ENCODE measurements around the gene PLA2G4B. TPM values are rescaled to one million over a fixed set of nuclear protein-coding genes. Genes with fewer than 3 reads are reported as not detected.

Gene PLA2G4B
- total and polyA plus RNA-seq, 9 of the 15 experiments (the other 6 are each of a cell fraction or from before 2014, with no cell fraction given), result 0.07 to 6.1 (median 2.8) TPM

GRCh38 chr15:41804361-41804760, 34.3 kb upstream of the PLA2G4B start:
- ChIA-PET CTCF (ENCODE audit: low intra/inter-chr PET ratio) (no interaction called here), POLR2A (interaction anchor here (1.3 kb wide), 1 partner anchor 31 kb away, joined by 6 read pairs; no protein-coding TSS in a partner anchor)
- H3K27ac ChIP-seq (ENCODE audit: extremely low read depth, low read depth, low read length), result no peak overlapping the region
- WGBS (ENCODE audit: insufficient coverage, low coverage, missing lambda C conversion rate), result 83% methylated on average over 2 of the region's 2 CpGs
- no TSS peak for BruUV-seq (replicated peaks)
- no peak overlapping the region for H2AFZ ChIP-seq (ENCODE audit: low read depth, low read length)
- H3K9me3 ChIP-seq (replicated peaks; ENCODE audit: control insufficient read depth, insufficient read depth, low read depth, low read length), result no peaks in the 10 kb centered on the region
- no peak overlapping the region for H3K4me2 ChIP-seq (ENCODE audit: insufficient read depth, low read length)
- no peak overlapping the region for H3K4me3 ChIP-seq
- peak overlapping the region in 1 of 2 experiments; percentile 62; a peak in 1 of 4 replicates for H3K9ac ChIP-seq (ENCODE audit: insufficient read depth in 1 of 2, low read depth in 2 of 2, low read length in 2 of 2)
- H3K27me3 ChIP-seq (ENCODE audit: control insufficient read depth in 2 of 2, insufficient read depth in 2 of 2, low read length in 2 of 2), result no peaks in the 10 kb centered on the region
- H3K36me3 ChIP-seq (ENCODE audit: control insufficient read depth, insufficient read depth, low read length), result no peaks in the 10 kb centered on the region
- no peak for TF ChIP-seq ZBED1 (IDR thresholded peaks at IDR 0.05)
- no peak for TF ChIP-seq IRF2 (CRISPR knock-in tag; IDR thresholded peaks at IDR 0.05)
- no peak for TF ChIP-seq ELF2 (CRISPR knock-in tag; IDR thresholded peaks at IDR 0.05)
- no peak for TF ChIP-seq EP400 (IDR thresholded peaks at IDR 0.05)
- TF ChIP-seq ZNF318 (IDR thresholded peaks at IDR 0.05; ENCODE audit: borderline replicate concordance in 1 of 2, low read depth in 1 of 2), result no peak
- TF ChIP-seq STAT6 (CRISPR knock-in tag; IDR thresholded peaks at IDR 0.05), result no peak
- no peak for TF ChIP-seq PREB (CRISPR knock-in tag; IDR thresholded peaks at IDR 0.05)
- no peak for TF ChIP-seq CREB3L1 (IDR thresholded peaks at IDR 0.05; ENCODE audit: borderline replicate concordance, low read depth)
- DNase-seq (ENCODE audit: extremely low read depth in 1 of 4, low spot score in 3 of 4), result no peak
- intact Hi-C loops (cut with micrococcal nuclease) (no loop called here), in situ Hi-C loops (cut with MboI) (loop anchor here (25.0 kb wide), 1 partner anchor 342 kb away; no protein-coding TSS in a partner anchor)
- no peak for FAIRE-seq
- no peaks in the 10 kb centered on the region; the same call in 1 of the 2 replicates for H4K20me1 ChIP-seq (replicated peaks; ENCODE audit: control insufficient read depth, insufficient read depth, low read length)
- no peaks in the 10 kb centered on the region for H3K79me2 ChIP-seq (ENCODE audit: control insufficient read depth, insufficient read depth, low read length)
- ATAC-seq, result peak; percentile 36; the same call in 2 of the 3 replicates
- H3K9me1 ChIP-seq (ENCODE audit: control insufficient read depth, insufficient read depth, low read length), result no peaks in the 10 kb centered on the region
- 0 out of 5 replicates have a peak, but pooled peaks cover 0 to 3% of the 10 kb centered on the region in 2 experiments for H3K4me1 ChIP-seq (replicated peaks in 1 of 2; ENCODE audit: control insufficient read depth in 2 of 2, insufficient read depth in 2 of 2, low read length in 2 of 2)

All from K562 (cell line).